ENCODE results near the gene ALOX5. TPM values are rescaled to one million over a fixed set of nuclear protein-coding genes. Genes with fewer than 3 reads are reported as not detected.

ALOX5 gene
- total and polyA plus RNA-seq, 8 donors = 6.2 to 44.3 (median 30.8) TPM

- 91 to 95% methylated on average over 8 of the region's 8 CpGs for WGBS, 2 donors
- H3K4me1 ChIP-seq = peaks cover 13 to 27% (median 21%) of the 10 kb centered on the region in 3 donors
- ATAC-seq (no peak), FAIRE-seq (no peak), DNase-seq (no peak)
- H3K27ac ChIP-seq = no peak overlapping the region
- H3K4me3 ChIP-seq = no peak overlapping the region
- H3K9me3 ChIP-seq = no peaks in the 10 kb centered on the region
- H3K36me3 ChIP-seq = peaks cover 0 to 38% (median 8%) of the 10 kb centered on the region in 3 donors
- H3K27me3 ChIP-seq = no peaks in the 10 kb centered on the region
- intact Hi-C loops (cut with DNase I) = no loop called here
- no peak for TF ChIP-seq CTCF (IDR thresholded peaks at IDR 0.05)
These were observed 83.5 kb downstream of the ALOX5 start for GRCh38 chr10:45457487-45457886.

DNA sequence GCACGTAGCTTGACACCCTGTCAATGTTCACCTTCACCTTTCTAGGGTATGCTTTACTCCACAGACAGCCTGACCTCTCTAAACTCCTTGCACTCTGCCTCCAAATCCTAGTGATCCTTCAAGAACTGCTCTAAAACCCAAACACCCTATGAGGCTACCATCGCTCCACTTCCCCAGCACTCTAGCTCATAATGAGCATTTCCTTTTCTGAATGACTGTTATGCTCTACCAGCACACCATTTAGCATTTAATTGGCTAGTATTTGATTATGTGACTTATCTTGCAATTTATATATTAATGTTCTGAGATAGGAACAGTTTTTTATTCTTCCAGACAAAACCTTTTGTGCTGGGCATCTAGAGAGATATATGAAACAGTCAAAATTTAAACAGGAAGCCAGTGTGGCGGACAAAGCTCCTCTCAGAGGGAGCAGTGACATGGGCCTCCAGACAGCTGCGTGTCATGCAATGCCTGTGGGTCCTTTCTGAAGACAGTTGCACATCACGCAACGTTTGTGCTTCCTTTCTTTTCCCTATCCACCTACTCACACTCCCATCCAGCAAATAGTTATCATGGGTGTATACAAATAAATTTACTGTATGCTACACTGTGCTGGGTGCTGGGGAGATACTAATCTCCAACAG, 86.3 kb downstream of the ALOX5 start:
- no peak overlapping the region for H3K4me3 ChIP-seq
- FAIRE-seq = no peak
- WGBS, 2 donors = 89 to 91% methylated on average over 6 of the region's 6 CpGs
- H3K36me3 ChIP-seq = peaks cover 0 to 46% (median 8%) of the 10 kb centered on the region in 3 donors
- no peaks in the 10 kb centered on the region for H3K4me1 ChIP-seq
- no peaks in the 10 kb centered on the region for H3K27me3 ChIP-seq
- no peak for ATAC-seq
- peak overlapping the region in 1 of 4 donors; percentile 11 for H3K27ac ChIP-seq
- intact Hi-C loops (cut with DNase I) = no loop called here
- no peak for TF ChIP-seq CTCF (IDR thresholded peaks at IDR 0.05)
- no peak for DNase-seq
- no peaks in the 10 kb centered on the region for H3K9me3 ChIP-seq

DNA sequence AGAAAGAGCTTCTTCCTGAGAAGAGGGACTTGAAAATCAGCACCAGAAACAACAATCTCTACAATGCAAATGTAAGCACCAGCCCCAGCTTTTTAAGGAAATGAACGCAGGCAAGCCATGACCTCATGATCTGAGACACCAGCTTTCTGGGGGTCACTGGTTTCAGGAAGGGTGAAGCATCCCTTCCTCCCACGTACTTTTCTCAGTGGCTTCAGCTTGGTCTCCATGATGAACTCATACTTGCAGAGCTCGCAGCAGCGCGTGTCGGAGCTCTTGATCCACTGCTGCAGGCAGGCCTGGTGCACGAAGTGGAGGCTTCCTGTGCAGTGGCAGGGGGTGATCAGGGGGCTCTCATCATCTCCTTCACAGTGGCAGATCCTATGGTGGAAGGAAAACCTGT, 87.0 kb downstream of the ALOX5 start:
- FAIRE-seq (no peak), DNase-seq (no peak), ATAC-seq (no peak)
- Histone ChIP-seq H3K36me3 (peaks cover 0 to 46% (median 8%) of the 10 kb centered on the region in 3 donors), H3K27me3 (no peaks in the 10 kb centered on the region), H3K27ac (peak overlapping the region in 1 of 4 donors; percentile 11), H3K9me3 (no peaks in the 10 kb centered on the region), H3K4me3 (no peak overlapping the region), H3K4me1 (no peaks in the 10 kb centered on the region)
- WGBS, 2 donors = 88 to 92% methylated on average over 7 of the region's 7 CpGs
- TF ChIP-seq CTCF (IDR thresholded peaks at IDR 0.05) = no peak
- intact Hi-C loops (cut with DNase I) = no loop called here

GRCh38 chr10:45463244-45464116, 89.5 kb downstream of the ALOX5 start:
- no peak overlapping the region for H3K27ac ChIP-seq

More at GRCh38 chr10:45463244-45464116, 89.5 kb downstream of the ALOX5 start:
- no peaks in the 10 kb centered on the region for H3K4me1 ChIP-seq
- ATAC-seq = no peak
- intact Hi-C loops (cut with DNase I) = no loop called here
- no peak overlapping the region for H3K4me3 ChIP-seq
- WGBS, 2 donors = 92 to 94% methylated on average over 23 of the region's 23 CpGs
- no peaks in the 10 kb centered on the region for H3K9me3 ChIP-seq
- H3K36me3 ChIP-seq = peaks cover 0 to 34% (median 8%) of the 10 kb centered on the region in 3 donors
- FAIRE-seq = no peak
- no peaks in the 10 kb centered on the region for H3K27me3 ChIP-seq
- no peak for TF ChIP-seq CTCF (IDR thresholded peaks at IDR 0.05)
- no peak for DNase-seq

All from pancreas (tissue), 10 donors.